ENCODE data around the gene AP5Z1. TPM values are rescaled to one million over a fixed set of nuclear protein-coding genes. Genes with fewer than 3 reads are reported as not detected.

AP5Z1 gene
- total RNA-seq, 1 experiment from 2014 or later = 44.0 TPM

DNA sequence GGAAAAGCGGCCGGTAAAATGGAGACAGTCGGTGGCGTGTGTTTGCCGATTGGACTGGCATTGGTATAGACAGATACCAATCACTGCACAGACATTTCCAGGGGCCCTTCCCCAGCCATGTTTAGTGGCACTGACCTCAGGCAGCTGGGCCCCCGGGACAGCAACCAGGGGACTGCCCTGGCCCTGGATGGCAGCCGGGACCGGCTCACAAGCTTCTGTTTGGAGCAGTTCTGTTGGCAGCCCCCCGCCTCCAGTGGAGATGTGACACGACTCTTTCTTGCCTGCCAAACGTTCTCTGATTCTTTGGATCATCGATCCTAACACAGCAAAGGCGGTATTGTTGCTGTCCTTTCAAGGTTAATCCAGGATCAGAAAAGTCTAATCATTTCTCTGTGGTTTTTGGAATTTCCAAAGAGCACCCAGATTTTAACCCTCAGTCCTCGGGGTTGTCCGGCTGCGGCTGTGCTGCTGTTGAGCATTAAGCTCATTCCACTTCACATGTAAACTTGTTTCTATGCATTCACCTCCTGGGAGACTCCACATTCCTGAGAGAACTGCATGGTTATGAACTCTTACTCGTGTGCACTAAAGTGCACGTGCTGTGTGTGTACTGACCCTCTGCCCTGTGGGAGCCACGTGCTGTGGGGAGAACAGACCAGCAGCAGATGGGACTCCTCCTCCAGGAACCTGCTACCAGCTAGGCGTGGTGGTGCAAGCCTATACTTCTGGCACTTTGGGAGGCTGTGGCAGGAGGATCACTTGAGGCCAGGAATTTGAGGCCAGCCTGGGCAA, 47.3 kb upstream of the AP5Z1 start:
- Histone ChIP-seq H3K36me3 (ENCODE audit: low read depth) (0 out of 2 replicates have a peak, but pooled peaks cover under 1% of the 10 kb centered on the region), H3F3A (ENCODE audit: insufficient read depth, low read depth) (peaks cover 8% of the 10 kb centered on the region; the same call in 1 of the 2 replicates), H3K9me2 (ENCODE audit: insufficient read depth) (no peaks in the 10 kb centered on the region), H3K4me1 (replicated peaks; ENCODE audit: insufficient read depth) (0 out of 2 replicates have a peak, but pooled peaks cover 5% of the 10 kb centered on the region), H3K9me3 (ENCODE audit: insufficient read depth, low read depth) (no peaks in the 10 kb centered on the region), H2AFZ (no peak overlapping the region), H4K20me1 (ENCODE audit: insufficient read depth) (peaks cover 97% of the 10 kb centered on the region), H3K79me2 (ENCODE audit: low read depth) (peaks cover 91% of the 10 kb centered on the region), H3K27ac (no peak overlapping the region), H3K27me3 (ENCODE audit: insufficient read depth, low read depth) (no peaks in the 10 kb centered on the region), H3K4me3 (no peak overlapping the region), H3K4me2 (no peak overlapping the region)
- intact Hi-C loops (cut with micrococcal nuclease; ENCODE audit: unreplicated experiment) = no loop called here
- BruUV-seq (replicated peaks) = no TSS peak
- POLR2A ChIA-PET (ENCODE audit: unreplicated experiment) = no interaction called here
- TF ChIP-seq, protein P1, sequence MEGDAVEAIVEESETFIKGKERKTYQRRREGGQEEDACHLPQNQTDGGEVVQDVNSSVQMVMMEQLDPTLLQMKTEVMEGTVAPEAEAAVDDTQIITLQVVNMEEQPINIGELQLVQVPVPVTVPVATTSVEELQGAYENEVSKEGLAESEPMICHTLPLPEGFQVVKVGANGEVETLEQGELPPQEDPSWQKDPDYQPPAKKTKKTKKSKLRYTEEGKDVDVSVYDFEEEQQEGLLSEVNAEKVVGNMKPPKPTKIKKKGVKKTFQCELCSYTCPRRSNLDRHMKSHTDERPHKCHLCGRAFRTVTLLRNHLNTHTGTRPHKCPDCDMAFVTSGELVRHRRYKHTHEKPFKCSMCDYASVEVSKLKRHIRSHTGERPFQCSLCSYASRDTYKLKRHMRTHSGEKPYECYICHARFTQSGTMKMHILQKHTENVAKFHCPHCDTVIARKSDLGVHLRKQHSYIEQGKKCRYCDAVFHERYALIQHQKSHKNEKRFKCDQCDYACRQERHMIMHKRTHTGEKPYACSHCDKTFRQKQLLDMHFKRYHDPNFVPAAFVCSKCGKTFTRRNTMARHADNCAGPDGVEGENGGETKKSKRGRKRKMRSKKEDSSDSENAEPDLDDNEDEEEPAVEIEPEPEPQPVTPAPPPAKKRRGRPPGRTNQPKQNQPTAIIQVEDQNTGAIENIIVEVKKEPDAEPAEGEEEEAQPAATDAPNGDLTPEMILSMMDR (conservative IDR thresholded peaks at IDR 0.05) = no peak
- TF ChIP-seq EZH2 (IDR thresholded peaks at IDR 0.05; ENCODE audit: low read depth) = no peak
- no peak for DNase-seq
- CTCF ChIA-PET = no interaction called here

DNA sequence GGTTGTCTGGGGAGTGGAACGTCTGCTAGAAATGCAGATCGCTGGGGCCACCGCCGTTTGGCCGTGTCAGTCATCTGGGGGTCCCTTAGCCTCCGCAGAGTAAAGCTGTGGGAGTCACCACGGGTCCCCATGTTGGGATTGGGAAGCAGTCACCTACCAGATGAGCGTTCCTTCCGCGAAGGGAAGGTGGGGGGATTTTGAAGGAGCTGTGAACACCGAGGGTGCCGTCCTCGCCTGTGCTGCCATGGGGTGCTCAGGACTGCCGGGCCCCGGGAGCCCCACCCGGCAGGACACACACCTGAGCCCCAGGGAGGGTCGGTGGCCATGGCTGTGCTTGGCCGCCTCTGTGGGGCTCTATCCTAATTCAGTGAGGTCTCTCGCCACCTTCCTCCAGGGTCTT, 46.2 kb upstream of the AP5Z1 start:
- Histone ChIP-seq H3K79me2 (ENCODE audit: low read depth) (peaks cover 89% of the 10 kb centered on the region), H3K4me3 (no peak overlapping the region), H3K9me3 (ENCODE audit: insufficient read depth, low read depth) (no peaks in the 10 kb centered on the region), H3K27me3 (ENCODE audit: insufficient read depth, low read depth) (no peaks in the 10 kb centered on the region), H2AFZ (no peak overlapping the region), H3K4me1 (replicated peaks; ENCODE audit: insufficient read depth) (0 out of 2 replicates have a peak, but pooled peaks cover 4% of the 10 kb centered on the region), H3K9me2 (ENCODE audit: insufficient read depth) (no peaks in the 10 kb centered on the region), H3K27ac (no peak overlapping the region), H3K36me3 (ENCODE audit: low read depth) (0 out of 2 replicates have a peak, but pooled peaks cover 4% of the 10 kb centered on the region), H4K20me1 (ENCODE audit: insufficient read depth) (peaks cover 96% of the 10 kb centered on the region), H3F3A (ENCODE audit: insufficient read depth, low read depth) (peaks cover 10% of the 10 kb centered on the region; the same call in 1 of the 2 replicates), H3K4me2 (no peak overlapping the region)
- ChIA-PET POLR2A (ENCODE audit: unreplicated experiment) (no interaction called here), CTCF (no interaction called here)
- TF ChIP-seq, protein P1 (conservative IDR thresholded peaks at IDR 0.05) = no peak
- TF ChIP-seq EZH2 (IDR thresholded peaks at IDR 0.05; ENCODE audit: low read depth) = no peak
- no peak for DNase-seq
- intact Hi-C loops (cut with micrococcal nuclease; ENCODE audit: unreplicated experiment) = no loop called here
- no TSS peak for BruUV-seq (replicated peaks)

DNA sequence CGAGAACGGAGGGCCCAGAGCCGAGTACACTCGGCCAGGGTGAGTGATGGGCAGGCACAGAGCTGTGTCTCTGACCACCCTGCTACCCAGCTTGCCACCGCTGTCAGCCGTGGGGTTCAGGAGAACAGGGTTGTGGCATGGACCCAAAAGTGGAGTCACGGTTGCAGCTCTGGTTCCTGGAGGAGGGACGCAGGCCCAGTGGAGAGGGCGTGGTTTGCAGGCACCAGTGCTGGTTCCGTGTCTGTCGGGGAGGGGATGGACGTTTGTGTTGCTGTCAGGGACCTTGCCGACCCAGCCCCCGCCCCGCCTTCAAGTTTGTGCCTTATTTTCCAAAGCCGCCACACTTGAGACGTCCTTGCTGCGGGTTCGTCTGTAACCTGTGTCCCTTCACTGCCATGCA, 45.1 kb upstream of the AP5Z1 start:
- H3K79me2 ChIP-seq (ENCODE audit: low read depth) = peaks cover 89% of the 10 kb centered on the region
- no TSS peak for BruUV-seq (replicated peaks)

More for the DNA sequence above, 45.1 kb upstream of the AP5Z1 start:
- intact Hi-C loops (cut with micrococcal nuclease; ENCODE audit: unreplicated experiment) = no loop called here
- Histone ChIP-seq H2AFZ (no peak overlapping the region), H3F3A (ENCODE audit: insufficient read depth, low read depth) (peaks cover 10% of the 10 kb centered on the region; the same call in 1 of the 2 replicates), H3K9me2 (ENCODE audit: insufficient read depth) (no peaks in the 10 kb centered on the region), H3K9me3 (ENCODE audit: insufficient read depth, low read depth) (no peaks in the 10 kb centered on the region), H4K20me1 (ENCODE audit: insufficient read depth) (peaks cover 91% of the 10 kb centered on the region), H3K4me1 (replicated peaks; ENCODE audit: insufficient read depth) (no peaks in the 10 kb centered on the region), H3K36me3 (ENCODE audit: low read depth) (0 out of 2 replicates have a peak, but pooled peaks cover 4% of the 10 kb centered on the region), H3K4me2 (no peak overlapping the region), H3K4me3 (no peak overlapping the region), H3K27me3 (ENCODE audit: insufficient read depth, low read depth) (no peaks in the 10 kb centered on the region), H3K27ac (no peak overlapping the region)
- CTCF ChIA-PET = no interaction called here
- TF ChIP-seq, protein P1 (conservative IDR thresholded peaks at IDR 0.05) = no peak
- TF ChIP-seq EZH2 (IDR thresholded peaks at IDR 0.05; ENCODE audit: low read depth) = no peak
- POLR2A ChIA-PET (ENCODE audit: unreplicated experiment) = no interaction called here
- DNase-seq = no peak

Measured in PC-9 (cell line).